IMR-90 (cell line): Measurements from ENCODE around the gene MFRP. TPM values are rescaled to one million over a fixed set of nuclear protein-coding genes. Genes with fewer than 3 reads are reported as not detected.

Experiments
- ATAC-seq: fragments of 200-7000 bp; cut with Tn5 transposase; 2 replicates; pipeline ENCODE4 v1.9.1; 2020; ENCODE audit warnings: low read depth, mild to moderate bottlenecking, moderate library complexity
- BruUV-seq: library from RNA; stranded (reverse); fragments of 400-500 nt; replicated peaks from 2 replicates; lab custom pipeline; 2021; lab: Mats Ljungman, UMichigan
- CTCF ChIA-PET: fragments of 300-600 bp; formaldehyde crosslinking; extraction: SDS; loops from one replicate; lab custom pipeline; 2021; ENCODE audit warnings: antibody characterized with exemption; lab: Yijun Ruan, JAX
- POLR2A ChIA-PET: fragments of 300-600 bp; sonication (Branson Sonifier 250); formaldehyde crosslinking; loops from one replicate; lab custom pipeline; 2022; ENCODE audit warnings: antibody characterized with exemption; ENCODE audit not compliant: unreplicated experiment; lab: Charles Lee
- DNase-seq: peaks from one replicate; pipeline ENCODE4 v3.0.0; 2013
- H2AFZ ChIP-seq: replicated peaks from 2 replicates; pipeline ENCODE3; 2013; ENCODE audit warnings: low read length, mild to moderate bottlenecking; ENCODE audit not compliant: poor library complexity
- H2AK5ac ChIP-seq: 2 replicates; pipeline ENCODE4 v1.6.1; 2013; ENCODE audit warnings: low read depth, low read length, inconsistent platforms
- H2AK9ac ChIP-seq: replicated peaks from 2 replicates; pipeline ENCODE3; 2013; ENCODE audit warnings: mild to moderate bottlenecking, low read depth, low read length, moderate library complexity; ENCODE audit not compliant: poor library complexity
- H2BK120ac ChIP-seq: 2 replicates; pipeline ENCODE4 v1.6.1; 2013; ENCODE audit warnings: low read depth, low read length, inconsistent platforms
- H2BK15ac ChIP-seq: 3 replicates; pipeline ENCODE4 v1.6.1; 2013; ENCODE audit warnings: low read depth, low read length, inconsistent platforms
- H2BK20ac ChIP-seq: 2 replicates; pipeline ENCODE4 v1.6.1; 2013; ENCODE audit warnings: low read depth, mild to moderate bottlenecking, inconsistent platforms, low read length, moderate library complexity
- H2BK5ac ChIP-seq: 2 replicates; pipeline ENCODE4 v1.6.1; 2013; ENCODE audit warnings: mild to moderate bottlenecking, low read depth, low read length, inconsistent platforms; ENCODE audit not compliant: poor library complexity, severe bottlenecking
- H3K14ac ChIP-seq: replicated peaks from 2 replicates; pipeline ENCODE4 v1.6.1; 2013; ENCODE audit warnings: low read depth, low read length, inconsistent platforms
- H3K18ac ChIP-seq: 2 replicates; pipeline ENCODE4 v1.6.1; 2013; ENCODE audit warnings: low read depth, low read length, control low read depth
- H3K23ac ChIP-seq: 2 replicates; pipeline ENCODE4 v1.6.1; 2013; ENCODE audit warnings: low read depth, low read length, inconsistent platforms
- H3K27ac ChIP-seq: 2 replicates; pipeline ENCODE4 v1.5.1; 2013; ENCODE audit warnings: mild to moderate bottlenecking, control low read depth, low read length; ENCODE audit not compliant: insufficient read depth
- H3K27me3 ChIP-seq: 2 replicates; pipeline ENCODE4 v1.6.1; 2013; ENCODE audit warnings: low read length; ENCODE audit not compliant: control insufficient read depth, insufficient read depth
- H3K36me3 ChIP-seq: 2 replicates; pipeline ENCODE4 v1.6.1; 2013; ENCODE audit warnings: low read length, mixed read lengths; ENCODE audit not compliant: control insufficient read depth, insufficient read depth
- H3K4ac ChIP-seq: 2 replicates; pipeline ENCODE4 v1.6.1; 2013; ENCODE audit warnings: low read depth, low read length, inconsistent platforms
- H3K4me1 ChIP-seq: 2 replicates; pipeline ENCODE4 v1.6.1; 2013; ENCODE audit warnings: low read length, mixed read lengths; ENCODE audit not compliant: control insufficient read depth, insufficient read depth
- H3K4me2 ChIP-seq: 2 replicates; pipeline ENCODE4 v1.6.1; 2013; ENCODE audit warnings: low read depth, mild to moderate bottlenecking, control low read depth, low read length, moderate library complexity
- H3K4me3 ChIP-seq: 2 replicates; pipeline ENCODE4 v1.5.1; 2013; ENCODE audit warnings: low read depth, mild to moderate bottlenecking, control low read depth, low read length, moderate library complexity; ENCODE audit not compliant: insufficient read depth
- H3K56ac ChIP-seq: 2 replicates; pipeline ENCODE4 v1.6.1; 2013; ENCODE audit warnings: low read length, inconsistent platforms; ENCODE audit not compliant: insufficient read depth; ENCODE audit errors: extremely low read depth
- H3K79me1 ChIP-seq, 2 experiments: 2 replicates each; pipeline ENCODE4 v1.6.1; 2013; ENCODE audit warnings: low read length in 2 of 2, inconsistent platforms in 1 of 2, low read depth in 1 of 2
- H3K9ac ChIP-seq: 2 replicates; pipeline ENCODE4 v1.6.1; 2013; ENCODE audit warnings: low read depth, low read length, control low read depth
- H3K9me1 ChIP-seq: 2 replicates; pipeline ENCODE4 v1.6.1; 2013; ENCODE audit warnings: low read length, inconsistent platforms; ENCODE audit not compliant: insufficient read depth
- H3K9me3 ChIP-seq: 2 replicates; pipeline ENCODE4 v1.6.1; 2013; ENCODE audit warnings: low read length; ENCODE audit not compliant: control insufficient read depth, insufficient read depth
- H4K20me1 ChIP-seq: 2 replicates; pipeline ENCODE4 v1.6.1; 2013; ENCODE audit warnings: low read length, inconsistent platforms; ENCODE audit not compliant: insufficient read depth
- H4K5ac ChIP-seq: 2 replicates; pipeline ENCODE4 v1.6.1; 2013; ENCODE audit warnings: mild to moderate bottlenecking, low read depth, low read length, control low read depth
- H4K8ac ChIP-seq, 2 experiments: 2 replicates each; pipeline ENCODE4 v1.6.1; 2013; ENCODE audit warnings: low read depth in 2 of 2, low read length in 2 of 2, control low read depth in 1 of 2, inconsistent platforms in 1 of 2
- H4K91ac ChIP-seq: 2 replicates; pipeline ENCODE4 v1.6.1; 2013; ENCODE audit warnings: low read depth, low read length, inconsistent platforms; ENCODE audit not compliant: insufficient read depth
- CTCF ChIP-seq: conservative IDR thresholded peaks from 2 replicates; pipeline ENCODE4 v1.5.1; 2012; ENCODE audit warnings: mild to moderate bottlenecking, low read depth, low read length, improper control_type of control experiment
- MXI1 ChIP-seq: IDR thresholded peaks from 2 replicates; pipeline ENCODE4 v1.6.1; 2012; ENCODE audit warnings: low read depth, mild to moderate bottlenecking, low read length, moderate library complexity, borderline replicate concordance
- RAD21 ChIP-seq: IDR thresholded peaks from 2 replicates; pipeline ENCODE4 v1.6.1; 2012; ENCODE audit warnings: low read length, improper control_type of control experiment
- WGBS, 2 experiments: methylation state at CpG; one replicate each; pipeline versions ENCODE4 v1.1.5 to v1.1.7; 2013; ENCODE audit warnings: missing lambda C conversion rate in 2 of 2; ENCODE audit not compliant: insufficient read length in 1 of 2; ENCODE audit errors: extremely low coverage in 2 of 2; 5-methylcytosine and 5-hydroxymethylcytosine counted together
- dilution Hi-C: fragments of 300-500 bp; cut with HindIII; formaldehyde crosslinking; loops from one replicate; pipeline ENCODE4 v1.14.3; 2018; ENCODE audit warnings: low sequenced_read_pairs; ENCODE audit not compliant: unreplicated experiment
- in situ Hi-C: fragments of 300-500 bp; cut with MboI; formaldehyde crosslinking; loops from 3 replicates; pipeline ENCODE4 v1.14.3; 2019; ENCODE audit warnings: low sequenced_read_pairs, inconsistent platforms, mixed read lengths
- intact Hi-C: fragments of 100-400 bp; cut with micrococcal nuclease; formaldehyde crosslinking; loops from 2 replicates; pipeline ENCODE4 v1.10.0; 2022
- polyA plus RNA-seq, 3 experiments: library from polyadenylated mRNA; depleted of rRNA; stranded (reverse); fragments of >200 nt; gene quantifications; 2 replicates each; pipeline ENCODE4 v1.2.3, GENCODE V29; 2012; ENCODE audit warnings: low replicate concordance in 1 of 3
- total RNA-seq: library from RNA; depleted of rRNA; stranded (reverse); fragments of >200 nt; gene quantifications from 2 replicates; pipeline ENCODE4 v1.2.3, GENCODE V29; 2012

MFRP gene
- total and polyA plus RNA-seq, 2 of the 4 experiments (the other 2 are of a cell fraction), result not detected

GRCh38 chr11:119295178-119295577, 51.3 kb downstream of the MFRP start:
- Histone ChIP-seq H2BK20ac (no peak overlapping the region), H2BK120ac (no peak overlapping the region), H4K5ac (no peak overlapping the region), H3K27me3 (no peaks in the 10 kb centered on the region), H4K20me1 (no peaks in the 10 kb centered on the region), H3K4me3 (no peak overlapping the region), H3K79me1 (peaks cover 5 to 34% of the 10 kb centered on the region in 2 experiments; a peak in 3 of 4 replicates), H3K23ac (no peak overlapping the region), H4K8ac (no peak overlapping the region), H3K9ac (no peak overlapping the region), H3K4me2 (no peak overlapping the region), H3K9me1 (no peaks in the 10 kb centered on the region; the same call in 1 of the 2 replicates), H3K36me3 (peaks cover 32% of the 10 kb centered on the region), H2BK15ac (no peak overlapping the region), H3K4ac (no peak overlapping the region), H2BK5ac (no peak overlapping the region), H3K56ac (no peak overlapping the region), H3K27ac (no peak overlapping the region), H3K4me1 (no peaks in the 10 kb centered on the region), H2AK9ac (no peak overlapping the region), H3K9me3 (peaks cover 9% of the 10 kb centered on the region), H4K91ac (no peak overlapping the region), H2AK5ac (no peak overlapping the region), H3K18ac (no peak overlapping the region), H3K14ac (no peak overlapping the region), H2AFZ (no peak overlapping the region)
- WGBS, 2 experiments, result no CpG with 5 or more reads among the region's 3 CpGs
- dilution Hi-C loops, result no loop called here
- in situ Hi-C loops, result no loop called here
- CTCF ChIA-PET, result interaction anchor here (0.7 kb wide), 1 partner anchor 10 kb away, joined by 5 read pairs; no protein-coding TSS in a partner anchor
- BruUV-seq, result no TSS peak
- POLR2A ChIA-PET, result no interaction called here
- intact Hi-C loops, result no loop called here
- TF ChIP-seq RAD21 (peak; percentile 22; the same call in 1 of the 2 replicates), CTCF (no peak; the same call in 1 of the 2 replicates), MXI1 (no peak)
- DNase-seq (no peak), ATAC-seq (peak; percentile 61)
